ENCODE data around the gene COQ3.

DNA sequence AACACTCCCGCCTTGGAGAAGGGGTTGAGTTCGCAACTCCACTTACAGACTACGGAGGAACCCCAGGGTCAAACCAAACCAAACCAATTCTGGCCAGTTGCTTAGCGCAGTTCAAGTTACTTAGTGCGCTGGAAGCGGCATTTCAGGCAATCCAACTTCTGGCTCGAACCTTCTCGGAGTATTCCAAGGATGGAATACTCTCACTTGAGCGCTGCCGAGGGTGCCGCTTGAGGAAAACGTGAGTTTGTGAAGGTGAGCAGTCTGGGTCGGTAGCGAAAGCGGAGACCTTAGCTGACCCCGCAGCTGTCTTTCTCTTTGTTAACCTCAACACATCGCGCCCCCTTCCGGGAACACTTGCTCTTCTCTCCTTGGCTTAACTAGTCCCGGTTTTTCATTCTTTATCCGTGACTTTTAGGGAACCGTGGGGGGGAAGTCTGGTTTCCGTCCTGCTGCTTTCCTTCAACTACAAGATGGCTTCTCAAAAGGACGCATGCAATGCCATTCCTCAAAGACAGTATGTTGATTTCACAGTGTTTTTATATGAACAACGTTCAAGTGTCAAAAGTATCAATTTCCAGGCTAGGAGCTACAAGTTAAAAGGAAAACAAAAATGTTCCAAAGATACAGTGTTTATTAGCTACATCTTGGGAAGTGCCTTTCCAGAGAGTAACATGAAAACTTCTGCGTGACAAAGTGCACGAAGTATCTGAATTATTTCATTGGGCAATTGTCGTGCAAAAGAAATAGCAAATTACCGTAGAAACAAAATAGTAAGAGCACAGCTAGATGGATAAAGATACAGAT, 31.9 kb upstream of the COQ3 start:
- TF ChIP-seq, protein P1, sequence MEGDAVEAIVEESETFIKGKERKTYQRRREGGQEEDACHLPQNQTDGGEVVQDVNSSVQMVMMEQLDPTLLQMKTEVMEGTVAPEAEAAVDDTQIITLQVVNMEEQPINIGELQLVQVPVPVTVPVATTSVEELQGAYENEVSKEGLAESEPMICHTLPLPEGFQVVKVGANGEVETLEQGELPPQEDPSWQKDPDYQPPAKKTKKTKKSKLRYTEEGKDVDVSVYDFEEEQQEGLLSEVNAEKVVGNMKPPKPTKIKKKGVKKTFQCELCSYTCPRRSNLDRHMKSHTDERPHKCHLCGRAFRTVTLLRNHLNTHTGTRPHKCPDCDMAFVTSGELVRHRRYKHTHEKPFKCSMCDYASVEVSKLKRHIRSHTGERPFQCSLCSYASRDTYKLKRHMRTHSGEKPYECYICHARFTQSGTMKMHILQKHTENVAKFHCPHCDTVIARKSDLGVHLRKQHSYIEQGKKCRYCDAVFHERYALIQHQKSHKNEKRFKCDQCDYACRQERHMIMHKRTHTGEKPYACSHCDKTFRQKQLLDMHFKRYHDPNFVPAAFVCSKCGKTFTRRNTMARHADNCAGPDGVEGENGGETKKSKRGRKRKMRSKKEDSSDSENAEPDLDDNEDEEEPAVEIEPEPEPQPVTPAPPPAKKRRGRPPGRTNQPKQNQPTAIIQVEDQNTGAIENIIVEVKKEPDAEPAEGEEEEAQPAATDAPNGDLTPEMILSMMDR (IDR thresholded peaks at IDR 0.05; ENCODE audit: low read depth, low read length, poor library complexity, severe bottlenecking) = peak; percentile 59
- no peak for TF ChIP-seq EZH2phosphoT487 (IDR thresholded peaks at IDR 0.05; ENCODE audit: borderline replicate concordance, low read length)
